Measurements from ENCODE around the gene CDIPT.

- TF ChIP-seq NFIC (IDR thresholded peaks at IDR 0.05) (no peak), FOXM1 (IDR thresholded peaks at IDR 0.05; ENCODE audit: borderline replicate concordance, low read depth) (no peak), CEBPB (IDR thresholded peaks at IDR 0.05) (no peak), YY1 (IDR thresholded peaks at IDR 0.05; ENCODE audit: low read depth) (no peak), ZBTB7A (IDR thresholded peaks at IDR 0.05; ENCODE audit: low read depth) (no peak), TAF1 (IDR thresholded peaks at IDR 0.05; ENCODE audit: low read depth) (no peak), EP300 (IDR thresholded peaks at IDR 0.05; ENCODE audit: borderline replicate concordance) (no peak), EGR1 (IDR thresholded peaks at IDR 0.05) (no peak), CREB1 (IDR thresholded peaks at IDR 0.05; ENCODE audit: low read depth) (no peak)
- TF ChIP-seq, protein P1, sequence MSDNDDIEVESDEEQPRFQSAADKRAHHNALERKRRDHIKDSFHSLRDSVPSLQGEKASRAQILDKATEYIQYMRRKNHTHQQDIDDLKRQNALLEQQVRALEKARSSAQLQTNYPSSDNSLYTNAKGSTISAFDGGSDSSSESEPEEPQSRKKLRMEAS (IDR thresholded peaks at IDR 0.05), result no peak
- TF ChIP-seq, protein P2, sequence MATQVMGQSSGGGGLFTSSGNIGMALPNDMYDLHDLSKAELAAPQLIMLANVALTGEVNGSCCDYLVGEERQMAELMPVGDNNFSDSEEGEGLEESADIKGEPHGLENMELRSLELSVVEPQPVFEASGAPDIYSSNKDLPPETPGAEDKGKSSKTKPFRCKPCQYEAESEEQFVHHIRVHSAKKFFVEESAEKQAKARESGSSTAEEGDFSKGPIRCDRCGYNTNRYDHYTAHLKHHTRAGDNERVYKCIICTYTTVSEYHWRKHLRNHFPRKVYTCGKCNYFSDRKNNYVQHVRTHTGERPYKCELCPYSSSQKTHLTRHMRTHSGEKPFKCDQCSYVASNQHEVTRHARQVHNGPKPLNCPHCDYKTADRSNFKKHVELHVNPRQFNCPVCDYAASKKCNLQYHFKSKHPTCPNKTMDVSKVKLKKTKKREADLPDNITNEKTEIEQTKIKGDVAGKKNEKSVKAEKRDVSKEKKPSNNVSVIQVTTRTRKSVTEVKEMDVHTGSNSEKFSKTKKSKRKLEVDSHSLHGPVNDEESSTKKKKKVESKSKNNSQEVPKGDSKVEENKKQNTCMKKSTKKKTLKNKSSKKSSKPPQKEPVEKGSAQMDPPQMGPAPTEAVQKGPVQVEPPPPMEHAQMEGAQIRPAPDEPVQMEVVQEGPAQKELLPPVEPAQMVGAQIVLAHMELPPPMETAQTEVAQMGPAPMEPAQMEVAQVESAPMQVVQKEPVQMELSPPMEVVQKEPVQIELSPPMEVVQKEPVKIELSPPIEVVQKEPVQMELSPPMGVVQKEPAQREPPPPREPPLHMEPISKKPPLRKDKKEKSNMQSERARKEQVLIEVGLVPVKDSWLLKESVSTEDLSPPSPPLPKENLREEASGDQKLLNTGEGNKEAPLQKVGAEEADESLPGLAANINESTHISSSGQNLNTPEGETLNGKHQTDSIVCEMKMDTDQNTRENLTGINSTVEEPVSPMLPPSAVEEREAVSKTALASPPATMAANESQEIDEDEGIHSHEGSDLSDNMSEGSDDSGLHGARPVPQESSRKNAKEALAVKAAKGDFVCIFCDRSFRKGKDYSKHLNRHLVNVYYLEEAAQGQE (IDR thresholded peaks at IDR 0.05; ENCODE audit: low read depth), result peak; percentile 70
Measured at GRCh38 chr16:29898135-29898803, 35.2 kb upstream of the CDIPT start.

Measured in Ishikawa (cell line).